Measurements from ENCODE around the gene POLR2H.

Gene POLR2H

GRCh38 chr3:184344579-184345316, 16.8 kb upstream of the POLR2H start:
- TF ChIP-seq CTCF (IDR thresholded peaks at IDR 0.05), result no peak

GRCh38 chr3:184345317-184346144, 16.0 kb upstream of the POLR2H start:
- TF ChIP-seq CTCF (IDR thresholded peaks at IDR 0.05), result peak; percentile 69

- TF ChIP-seq CTCF (IDR thresholded peaks at IDR 0.05), result no peak
These were observed 14.9 kb upstream of the POLR2H start for GRCh38 chr3:184346480-184347190.

- no peak for TF ChIP-seq CTCF (IDR thresholded peaks at IDR 0.05)
These were observed 14.0 kb upstream of the POLR2H start for GRCh38 chr3:184347321-184348056.

- no peak for TF ChIP-seq CTCF (IDR thresholded peaks at IDR 0.05)
These were observed 13.5 kb upstream of the POLR2H start for GRCh38 chr3:184348057-184348382.

- no peak for TF ChIP-seq CTCF (IDR thresholded peaks at IDR 0.05)
These were observed 11.7 kb upstream of the POLR2H start for GRCh38 chr3:184349563-184350470.

Data from LNCAP (cell line).